Activated naive CD4-positive, alpha-beta T cell treated with anti-CD3 and anti-CD28 coated beads, Interleukin-2, amount 10 ng/mL, durations not matched to agents 7 days and 5 days (primary cell): ENCODE results near the gene CFAP100.

Experiments
- CTCF ChIA-PET: fragments of 350-600 bp; sonication (Branson Sonifier 250); formaldehyde crosslinking; loops from one replicate; lab custom pipeline; 2021; ENCODE audit warnings: antibody characterized with exemption; lab: Charles Lee
- DNase-seq: peaks from one replicate; pipeline ENCODE4 v3.0.0-alpha.2; 2020
- H3K27ac Mint-ChIP-seq: one replicate; pipeline ENCODE4 v1.8.0; 2021; ENCODE audit warnings: mild to moderate bottlenecking, moderate library complexity, mixed read lengths
- H3K27me3 Mint-ChIP-seq: one replicate; pipeline ENCODE4 v1.8.0; 2021; ENCODE audit warnings: mild to moderate bottlenecking, mixed read lengths
- H3K36me3 Mint-ChIP-seq: one replicate; pipeline ENCODE4 v1.8.0; 2021; ENCODE audit warnings: mixed read lengths
- H3K4me1 Mint-ChIP-seq: one replicate; pipeline ENCODE4 v1.8.0; 2021; ENCODE audit warnings: mixed read lengths
- H3K4me3 Mint-ChIP-seq: one replicate; pipeline ENCODE4 v1.8.0; 2021; ENCODE audit warnings: mild to moderate bottlenecking, moderate library complexity, mixed read lengths
- H3K9me3 Mint-ChIP-seq: one replicate; pipeline ENCODE4 v1.8.0; 2021; ENCODE audit warnings: mixed read lengths

The CFAP100 gene

DNA sequence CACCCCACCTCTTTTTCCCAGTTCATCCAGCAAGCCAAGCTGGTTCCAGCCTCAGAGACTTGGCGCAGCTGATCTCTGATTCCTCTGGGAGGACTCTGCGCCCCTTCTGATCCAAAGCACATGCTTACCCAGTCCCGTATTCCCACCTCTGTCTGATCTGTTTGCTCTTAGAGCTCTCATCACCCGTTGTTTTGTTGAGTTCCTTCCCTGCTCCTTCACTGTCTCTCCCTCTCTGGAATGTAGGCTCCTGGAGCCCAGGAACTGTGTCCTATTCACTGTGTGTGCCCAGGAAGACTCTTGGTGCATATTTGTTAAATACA lies 82.3 kb downstream of the CFAP100 start:
- H3K4me1 Mint-ChIP-seq = peaks cover 35% of the 10 kb centered on the region
- peak overlapping the region; percentile 66 for H3K4me3 Mint-ChIP-seq
- DNase-seq = no peak
- peak overlapping the region; percentile 43 for H3K27ac Mint-ChIP-seq
- no peaks in the 10 kb centered on the region for H3K9me3 Mint-ChIP-seq
- CTCF ChIA-PET = interaction anchor here (1.1 to 1.3 kb wide), 2 partner anchors 10 to 45 kb away, joined by 3 to 4 read pairs; no protein-coding TSS in a partner anchor
- H3K36me3 Mint-ChIP-seq = peaks cover 21% of the 10 kb centered on the region
- H3K27me3 Mint-ChIP-seq = peaks cover 19% of the 10 kb centered on the region

DNA sequence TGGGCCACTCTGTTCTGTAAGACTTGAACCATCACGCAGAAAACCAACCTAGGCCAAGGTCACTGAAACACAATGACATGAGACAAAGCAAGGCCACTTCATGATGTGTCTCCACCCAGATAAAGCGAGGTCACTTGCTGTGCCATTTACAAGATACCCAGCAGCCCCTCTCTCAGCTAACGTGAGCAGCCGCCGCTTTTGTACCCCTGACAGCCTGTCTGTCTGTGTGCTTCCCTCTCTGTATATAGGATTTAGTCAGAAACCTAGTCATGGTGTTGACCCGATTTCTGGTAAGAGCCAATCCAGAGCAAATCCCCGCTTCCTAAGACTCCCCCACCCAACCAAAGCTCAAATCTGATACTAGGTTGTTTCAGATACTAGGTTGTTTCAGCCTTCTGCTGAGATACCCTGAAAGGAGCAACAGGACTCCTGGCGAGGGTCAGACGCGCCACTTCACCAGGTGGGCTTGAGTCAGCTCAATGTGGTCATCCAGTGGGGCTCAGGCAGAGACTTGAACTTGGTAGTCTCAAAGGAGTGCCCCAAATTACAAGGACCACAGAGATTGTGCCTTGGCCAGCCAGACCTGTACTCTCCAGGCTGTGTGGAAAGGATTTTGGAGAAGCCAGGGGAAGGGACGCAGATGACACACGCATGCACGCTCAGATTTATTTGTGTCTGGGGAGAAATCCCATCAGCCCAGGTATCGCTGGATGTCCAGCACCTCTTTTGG lies 84.0 kb downstream of the CFAP100 start:
- CTCF ChIA-PET = no interaction called here

DNA sequence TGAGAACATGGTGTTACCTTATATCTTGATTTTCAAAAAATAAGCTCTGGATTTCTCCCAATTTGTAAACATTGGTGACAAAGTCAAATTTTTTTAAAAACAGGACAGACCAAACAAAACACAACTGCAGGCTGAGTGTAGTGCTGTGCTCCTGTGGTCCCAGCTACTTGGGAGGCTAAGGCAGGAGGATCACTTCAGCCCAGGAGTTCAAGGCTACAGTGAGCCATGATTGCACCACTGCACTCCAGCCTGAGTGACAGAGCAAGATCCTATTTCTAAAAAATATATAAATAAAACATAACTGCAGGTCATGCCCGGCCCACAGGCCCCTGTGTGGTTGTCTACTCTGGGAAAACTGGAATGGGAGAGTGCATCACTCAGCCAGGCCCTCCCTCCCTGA lies 84.9 kb downstream of the CFAP100 start:
- Mint-ChIP-seq H3K4me3 (no peak overlapping the region), H3K9me3 (no peaks in the 10 kb centered on the region), H3K27ac (no peak overlapping the region), H3K27me3 (peaks cover 19% of the 10 kb centered on the region), H3K4me1 (peaks cover 9% of the 10 kb centered on the region), H3K36me3 (peaks cover 1% of the 10 kb centered on the region)
- CTCF ChIA-PET = no interaction called here
- DNase-seq = no peak

More for the DNA sequence above, 84.0 kb downstream of the CFAP100 start:
- DNase-seq = no peak
- Mint-ChIP-seq H3K9me3 (no peaks in the 10 kb centered on the region), H3K36me3 (peaks cover 6% of the 10 kb centered on the region), H3K4me1 (peaks cover 18% of the 10 kb centered on the region), H3K4me3 (no peak overlapping the region), H3K27ac (no peak overlapping the region), H3K27me3 (peaks cover 19% of the 10 kb centered on the region)

DNA sequence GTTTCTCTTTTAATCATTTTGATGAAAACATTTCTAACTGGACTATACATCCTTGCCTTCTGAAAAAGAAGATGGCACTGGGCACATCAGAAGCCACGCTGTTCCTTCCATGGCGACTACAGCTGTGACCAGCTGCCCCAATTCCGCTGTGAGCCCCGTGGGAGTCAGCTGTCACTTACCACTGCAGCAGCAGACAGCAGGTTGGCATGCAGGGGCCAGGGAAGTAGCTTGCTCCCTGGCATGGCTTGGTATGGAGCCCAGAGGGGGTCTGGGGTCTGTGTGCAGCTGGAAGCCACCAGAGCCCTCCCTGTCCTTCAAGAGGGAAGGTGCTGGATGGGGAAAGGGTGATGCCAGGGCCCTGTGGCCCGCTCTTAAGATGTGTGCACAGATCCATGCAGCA lies 85.5 kb downstream of the CFAP100 start:
- H3K4me3 Mint-ChIP-seq = no peak overlapping the region
- H3K9me3 Mint-ChIP-seq = no peaks in the 10 kb centered on the region
- peaks cover 19% of the 10 kb centered on the region for H3K27me3 Mint-ChIP-seq
- peaks cover 8% of the 10 kb centered on the region for H3K4me1 Mint-ChIP-seq
- H3K36me3 Mint-ChIP-seq = no peaks in the 10 kb centered on the region
- no peak for DNase-seq
- CTCF ChIA-PET = no interaction called here
- H3K27ac Mint-ChIP-seq = no peak overlapping the region

DNA sequence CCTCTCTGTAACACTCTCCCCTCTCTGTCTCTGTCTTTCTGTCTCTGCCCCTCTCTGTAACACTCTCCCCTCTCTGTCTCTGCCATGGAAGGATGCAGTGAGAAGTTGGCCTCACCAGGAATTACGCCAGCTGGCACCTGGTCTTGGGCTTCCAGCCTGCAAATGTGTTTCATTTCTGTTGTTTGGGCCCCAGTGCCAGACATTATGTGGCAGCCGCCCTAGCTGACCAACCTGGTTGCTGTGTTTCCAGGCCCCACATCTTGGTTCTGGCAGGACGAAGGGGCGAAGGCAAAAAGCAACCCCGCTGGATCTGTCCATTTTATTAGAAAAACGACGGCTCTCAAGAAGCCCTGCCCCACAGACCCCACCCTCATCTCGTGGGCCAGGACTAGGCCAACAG lies 86.2 kb downstream of the CFAP100 start:
- peaks cover 11% of the 10 kb centered on the region for H3K4me1 Mint-ChIP-seq
- H3K9me3 Mint-ChIP-seq = no peaks in the 10 kb centered on the region
- DNase-seq = no peak
- peak overlapping the region; percentile 15 for H3K27ac Mint-ChIP-seq
- CTCF ChIA-PET = no interaction called here
- H3K4me3 Mint-ChIP-seq = no peak overlapping the region
- peaks cover 19% of the 10 kb centered on the region for H3K27me3 Mint-ChIP-seq
- no peaks in the 10 kb centered on the region for H3K36me3 Mint-ChIP-seq

DNA sequence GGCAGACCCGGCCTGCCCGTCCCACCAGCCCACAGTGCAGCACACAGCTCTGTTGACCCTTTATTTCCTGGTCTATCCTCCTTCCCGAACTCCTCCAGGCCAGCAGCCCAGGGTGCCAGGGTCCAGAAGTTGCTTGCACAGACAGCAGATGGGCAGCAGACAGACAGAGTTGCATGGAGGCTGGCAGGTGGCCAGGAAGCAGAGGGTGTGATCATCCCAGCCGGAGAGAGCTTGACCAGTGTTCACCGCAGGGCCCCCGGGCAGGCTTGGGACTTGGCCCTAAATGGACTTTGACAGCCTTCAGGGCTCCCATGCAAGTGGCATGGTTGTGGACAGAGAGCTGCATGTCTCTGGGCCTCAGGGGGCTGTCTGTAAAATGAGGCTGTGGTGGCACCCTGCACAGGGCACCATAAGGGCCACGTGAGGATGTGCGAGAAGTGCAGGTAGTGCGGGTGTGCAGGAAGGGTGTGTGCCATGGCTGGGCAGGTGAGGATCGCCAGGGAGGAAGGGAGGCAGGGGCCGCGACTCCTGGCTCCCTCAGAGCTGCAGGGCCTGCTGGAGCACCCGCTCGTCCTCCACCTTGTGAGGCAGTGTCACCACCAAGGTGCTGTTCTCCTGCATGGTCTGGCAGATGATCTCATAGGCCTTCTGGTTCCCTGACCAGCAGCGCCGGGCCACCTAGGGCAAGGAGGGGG lies 87.2 kb downstream of the CFAP100 start:
- Mint-ChIP-seq H3K27ac (no peak overlapping the region), H3K4me3 (no peak overlapping the region), H3K9me3 (no peaks in the 10 kb centered on the region), H3K27me3 (peaks cover 19% of the 10 kb centered on the region), H3K4me1 (peaks cover 13% of the 10 kb centered on the region), H3K36me3 (no peaks in the 10 kb centered on the region)
- DNase-seq = no peak
- CTCF ChIA-PET = no interaction called here

DNA sequence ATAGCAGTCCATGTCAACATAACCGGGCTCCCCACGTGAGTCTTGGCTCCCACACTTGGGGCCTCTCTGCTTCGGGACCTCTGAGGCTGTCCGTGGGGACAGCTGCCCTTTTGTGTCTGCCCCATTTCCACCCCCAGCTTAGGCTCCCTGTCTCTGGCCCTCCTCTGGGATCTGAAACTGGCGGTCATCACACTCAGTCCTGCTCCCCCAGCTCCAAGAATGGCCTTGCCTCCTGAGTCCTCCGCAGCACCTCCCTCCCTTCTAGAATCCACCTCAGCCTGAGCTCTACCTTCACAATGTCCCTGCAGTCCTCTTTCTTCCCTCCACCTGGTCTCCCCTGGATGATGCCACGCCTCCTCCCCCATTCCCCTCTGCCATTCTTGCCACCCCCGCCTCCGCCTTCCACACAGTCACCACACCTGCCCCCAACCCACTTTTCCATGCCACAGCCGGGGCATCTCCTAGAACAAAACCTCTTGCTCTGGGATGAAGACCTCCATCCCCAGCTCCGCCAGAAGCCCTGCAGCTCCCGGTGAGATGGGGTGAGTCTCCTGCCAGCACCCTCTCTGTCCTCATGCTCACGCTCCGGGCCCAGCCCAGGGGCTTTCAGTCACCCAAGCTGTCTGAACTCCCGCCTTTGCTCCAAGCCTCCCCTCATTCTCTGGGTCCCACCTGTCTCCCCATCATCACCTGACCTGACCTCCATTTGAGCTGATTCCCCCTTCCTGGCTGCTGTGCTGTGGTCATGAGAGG lies 88.0 kb downstream of the CFAP100 start:
- DNase-seq = no peak
- CTCF ChIA-PET = no interaction called here
- Mint-ChIP-seq H3K27ac (peak overlapping the region; percentile 71), H3K9me3 (no peaks in the 10 kb centered on the region), H3K4me1 (peaks cover 15% of the 10 kb centered on the region), H3K36me3 (no peaks in the 10 kb centered on the region), H3K4me3 (no peak overlapping the region), H3K27me3 (peaks cover 19% of the 10 kb centered on the region)

DNA sequence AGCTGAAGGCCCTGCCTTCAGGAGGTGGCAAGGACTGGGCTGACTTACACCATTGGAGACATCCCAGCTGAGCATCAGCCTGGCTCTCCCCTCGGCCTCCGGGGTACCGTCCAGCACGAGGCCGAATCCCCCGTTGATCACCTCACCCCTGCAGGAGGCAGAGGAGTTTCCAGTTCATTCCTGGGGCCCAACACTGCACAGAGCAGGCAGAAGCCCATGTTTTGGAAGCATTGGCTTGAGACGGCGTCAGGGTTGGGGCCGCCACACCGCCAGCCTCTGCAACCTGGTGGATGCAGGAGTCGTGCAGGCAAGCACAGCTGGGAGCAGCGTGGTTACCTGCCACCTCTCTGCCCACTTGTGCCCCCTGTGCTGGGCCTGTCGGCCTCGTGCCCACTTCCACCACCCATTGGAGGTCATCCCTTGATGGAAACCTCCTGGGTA lies 88.6 kb downstream of the CFAP100 start:
- Mint-ChIP-seq H3K27ac (no peak overlapping the region), H3K4me3 (no peak overlapping the region), H3K9me3 (no peaks in the 10 kb centered on the region), H3K36me3 (no peaks in the 10 kb centered on the region), H3K4me1 (peaks cover 15% of the 10 kb centered on the region), H3K27me3 (peaks cover 18% of the 10 kb centered on the region)
- DNase-seq = no peak
- CTCF ChIA-PET = no interaction called here

DNA sequence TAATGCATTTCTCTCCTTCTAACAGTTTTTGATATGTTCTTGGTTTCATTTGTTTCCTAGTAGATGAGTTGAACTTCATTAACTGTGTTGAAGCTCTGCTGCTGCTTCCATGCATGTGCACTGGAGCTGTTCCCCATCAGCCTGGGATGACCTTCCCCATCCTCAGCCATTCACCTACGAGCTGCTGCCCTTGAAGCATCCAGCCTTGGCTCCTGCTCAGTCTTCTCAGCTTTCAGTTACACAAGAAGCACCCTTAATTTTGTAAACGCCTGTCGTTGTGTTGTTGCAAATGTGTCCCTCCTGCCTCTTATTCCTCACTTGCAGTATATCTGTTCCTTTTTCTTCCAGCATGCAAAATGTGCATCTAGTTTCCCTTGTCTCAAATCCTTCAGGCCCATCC lies 89.4 kb downstream of the CFAP100 start:
- no peak for DNase-seq
- peaks cover 15% of the 10 kb centered on the region for H3K4me1 Mint-ChIP-seq
- no peak overlapping the region for H3K4me3 Mint-ChIP-seq
- CTCF ChIA-PET = no interaction called here
- no peaks in the 10 kb centered on the region for H3K36me3 Mint-ChIP-seq
- H3K27ac Mint-ChIP-seq = no peak overlapping the region
- peaks cover 10% of the 10 kb centered on the region for H3K27me3 Mint-ChIP-seq
- H3K9me3 Mint-ChIP-seq = no peaks in the 10 kb centered on the region

DNA sequence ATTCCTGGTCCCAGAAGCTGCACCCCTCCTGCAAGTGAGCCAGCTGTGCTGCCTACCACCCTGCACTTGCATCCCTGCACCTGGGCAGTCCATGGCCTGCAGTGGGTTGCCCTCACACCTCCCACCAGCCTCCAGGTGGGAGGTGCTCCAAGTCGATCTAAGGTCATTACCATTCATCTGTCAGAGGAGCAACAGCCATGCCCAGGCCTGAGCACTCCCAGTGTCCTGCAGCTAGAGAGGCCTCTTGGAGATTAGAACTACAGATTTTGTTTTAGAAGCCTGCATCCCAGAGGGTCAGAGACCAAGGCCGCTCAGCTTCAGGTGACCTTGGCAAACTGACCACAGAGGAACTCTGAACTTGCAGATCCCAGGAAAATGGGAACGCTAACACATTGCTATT lies 90.0 kb downstream of the CFAP100 start:
- CTCF ChIA-PET = no interaction called here
- H3K27ac Mint-ChIP-seq = no peak overlapping the region
- H3K36me3 Mint-ChIP-seq = no peaks in the 10 kb centered on the region

DNA sequence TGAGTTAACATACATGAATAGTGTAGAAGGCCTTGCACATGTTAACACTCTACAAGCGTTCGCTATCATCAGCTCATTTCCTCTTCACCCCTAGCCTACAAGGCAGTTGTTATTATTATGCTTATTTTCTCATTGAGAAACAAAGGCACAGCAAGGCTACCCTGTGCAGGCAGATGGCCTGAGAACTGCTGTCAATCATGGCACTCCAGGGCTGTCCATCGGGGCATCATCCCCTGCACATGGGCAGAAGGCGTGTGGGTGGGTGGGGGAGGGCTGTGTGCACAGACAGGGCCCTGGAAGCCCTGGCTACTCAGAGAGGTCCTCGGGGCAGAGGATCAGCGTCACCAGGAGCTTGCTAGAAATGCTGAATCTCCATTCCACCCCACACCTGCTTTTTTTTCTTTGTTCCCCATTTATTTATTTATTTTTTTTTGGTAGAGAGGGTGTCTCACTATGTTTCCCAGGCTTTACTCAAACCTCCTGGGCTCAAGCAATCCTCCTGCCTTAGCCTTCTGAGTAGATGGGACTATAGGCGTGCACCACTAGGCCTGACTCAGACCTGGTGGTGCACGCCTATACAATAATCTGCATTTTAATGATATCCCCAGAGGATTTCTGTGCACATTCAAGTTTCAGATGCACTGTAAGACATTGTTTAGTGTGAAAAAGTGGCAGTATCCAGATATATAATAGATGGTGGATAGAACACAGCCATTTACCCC lies 90.6 kb downstream of the CFAP100 start:
- Mint-ChIP-seq H3K4me3 (no peak overlapping the region), H3K36me3 (no peaks in the 10 kb centered on the region), H3K27ac (no peak overlapping the region), H3K4me1 (peaks cover 15% of the 10 kb centered on the region), H3K9me3 (no peaks in the 10 kb centered on the region), H3K27me3 (peaks cover 9% of the 10 kb centered on the region)
- DNase-seq = no peak
- CTCF ChIA-PET = no interaction called here

More for the DNA sequence above, 90.0 kb downstream of the CFAP100 start:
- DNase-seq = no peak
- H3K4me1 Mint-ChIP-seq = peaks cover 15% of the 10 kb centered on the region
- H3K9me3 Mint-ChIP-seq = no peaks in the 10 kb centered on the region
- H3K27me3 Mint-ChIP-seq = peaks cover 9% of the 10 kb centered on the region
- H3K4me3 Mint-ChIP-seq = no peak overlapping the region

DNA sequence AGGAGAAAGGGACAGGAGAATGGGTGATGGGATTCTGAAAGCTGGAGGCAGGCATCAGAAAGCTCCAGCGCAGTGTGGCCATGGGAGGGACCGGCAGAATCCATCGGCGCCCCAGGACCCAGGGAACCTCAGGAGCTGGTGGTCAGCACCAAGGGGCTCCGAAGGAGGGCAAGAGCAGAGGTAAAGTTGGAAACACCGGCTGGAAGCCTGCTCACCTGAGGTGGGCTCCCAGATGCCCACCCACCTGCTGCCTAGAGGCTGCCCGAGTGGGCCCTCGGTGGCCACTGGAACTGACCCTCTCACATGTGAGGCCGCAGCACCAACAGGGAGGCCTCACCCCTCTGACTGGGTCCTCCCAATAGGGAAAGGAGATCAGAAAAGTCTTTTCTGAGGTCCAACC lies 91.2 kb downstream of the CFAP100 start:
- no peaks in the 10 kb centered on the region for H3K9me3 Mint-ChIP-seq
- CTCF ChIA-PET = no interaction called here
- H3K4me3 Mint-ChIP-seq = no peak overlapping the region
- peaks cover 15% of the 10 kb centered on the region for H3K4me1 Mint-ChIP-seq
- peaks cover 5% of the 10 kb centered on the region for H3K27me3 Mint-ChIP-seq
- H3K36me3 Mint-ChIP-seq = no peaks in the 10 kb centered on the region
- DNase-seq = no peak
- no peak overlapping the region for H3K27ac Mint-ChIP-seq
